Measurements from ENCODE around the gene MIA2. TPM values are rescaled to one million over a fixed set of nuclear protein-coding genes. Genes with fewer than 3 reads are reported as not detected.
"Not testable (repeated sequence)": the region's sequence is repeated elsewhere in the genome, so short reads cannot be mapped to it uniquely, and the experiment has no call there.

Gene MIA2
- total RNA-seq, 1 donor from 2014 or later, result 25.3 TPM

- Histone ChIP-seq H3K27me3 (no peaks in the 10 kb centered on the region), H3K9me3 (no peaks in the 10 kb centered on the region), H3K4me3 (no peak overlapping the region), H3K36me3 (peaks cover 0 to 17% of the 10 kb centered on the region in 2 donors), H3K4me1 (no peaks in the 10 kb centered on the region), H3K27ac (no peak overlapping the region)
- no peak for DNase-seq (ENCODE audit: extremely low spot score in 2 of 2)
- intact Hi-C loops (cut with DNase I), result no loop called here
- TF ChIP-seq CTCF (IDR thresholded peaks at IDR 0.05), result no peak
- no peak for TF ChIP-seq POLR2A (IDR thresholded peaks at IDR 0.05)
- TF ChIP-seq POLR2AphosphoS5 (IDR thresholded peaks at IDR 0.05; ENCODE audit: insufficient read depth in 1 of 2, low read depth in 1 of 2), result no peak
These were observed 109.1 kb downstream of the MIA2 start for GRCh38 chr14:39342768-39343167.

GRCh38 chr14:39343614-39344013 is 109.9 kb downstream of the MIA2 start:
- no peaks in the 10 kb centered on the region for H3K27me3 ChIP-seq
- no peak overlapping the region for H3K4me3 ChIP-seq
- intact Hi-C loops (cut with DNase I), result no loop called here
- no peaks in the 10 kb centered on the region for H3K9me3 ChIP-seq
- H3K27ac ChIP-seq, result no peak overlapping the region
- TF ChIP-seq POLR2AphosphoS5 (IDR thresholded peaks at IDR 0.05; ENCODE audit: insufficient read depth in 1 of 2, low read depth in 1 of 2) (no peak), CTCF (IDR thresholded peaks at IDR 0.05) (no peak), POLR2A (IDR thresholded peaks at IDR 0.05) (no peak)
- H3K36me3 ChIP-seq, result peaks cover 0 to 16% of the 10 kb centered on the region in 2 donors
- no peak for DNase-seq (ENCODE audit: extremely low spot score in 2 of 2)
- no peaks in the 10 kb centered on the region for H3K4me1 ChIP-seq

GRCh38 chr14:39350866-39351265 is 117.2 kb downstream of the MIA2 start:
- H3K36me3 ChIP-seq, result peaks cover 0 to 24% of the 10 kb centered on the region in 2 donors
- TF ChIP-seq POLR2AphosphoS5 (IDR thresholded peaks at IDR 0.05; ENCODE audit: insufficient read depth in 1 of 2, low read depth in 1 of 2) (no peak), CTCF (IDR thresholded peaks at IDR 0.05) (no peak), POLR2A (IDR thresholded peaks at IDR 0.05) (no peak)
- DNase-seq (ENCODE audit: extremely low spot score in 2 of 2), result no peak
- H3K27me3 ChIP-seq, result no peaks in the 10 kb centered on the region
- intact Hi-C loops (cut with DNase I), result no loop called here
- no peak overlapping the region for H3K4me3 ChIP-seq
- no peaks in the 10 kb centered on the region for H3K4me1 ChIP-seq
- H3K9me3 ChIP-seq, result no peaks in the 10 kb centered on the region
- no peak overlapping the region for H3K27ac ChIP-seq

GRCh38 chr14:39351708-39352107 is 118.0 kb downstream of the MIA2 start:
- DNase-seq (ENCODE audit: extremely low spot score in 2 of 2), result no peak
- H3K4me3 ChIP-seq, result no peak overlapping the region
- TF ChIP-seq POLR2AphosphoS5 (IDR thresholded peaks at IDR 0.05; ENCODE audit: insufficient read depth in 1 of 2, low read depth in 1 of 2) (no peak), POLR2A (IDR thresholded peaks at IDR 0.05) (no peak), CTCF (IDR thresholded peaks at IDR 0.05) (no peak)
- H3K36me3 ChIP-seq, result peaks cover 0 to 16% of the 10 kb centered on the region in 2 donors
- no peaks in the 10 kb centered on the region for H3K4me1 ChIP-seq
- no peaks in the 10 kb centered on the region for H3K27me3 ChIP-seq
- intact Hi-C loops (cut with DNase I), result no loop called here
- no peak overlapping the region for H3K27ac ChIP-seq
- no peaks in the 10 kb centered on the region for H3K9me3 ChIP-seq

- H3K9me3 ChIP-seq; H3K27me3 ChIP-seq; DNase-seq (ENCODE audit: extremely low spot score in 2 of 2); H3K4me1 ChIP-seq; H3K4me3 ChIP-seq; H3K36me3 ChIP-seq; H3K27ac ChIP-seq; intact Hi-C loops (cut with DNase I): not testable (repeated sequence)
These were observed 125.4 kb downstream of the MIA2 start for GRCh38 chr14:39359069-39359468.

- no peak overlapping the region for H3K4me3 ChIP-seq
- no peak overlapping the region for H3K27ac ChIP-seq
- H3K27me3 ChIP-seq, result no peaks in the 10 kb centered on the region
- peaks cover 12% of the 10 kb centered on the region for H3K9me3 ChIP-seq
- H3K36me3 ChIP-seq, result peaks cover 0 to 14% of the 10 kb centered on the region in 2 donors
- no peak for TF ChIP-seq CTCF (IDR thresholded peaks at IDR 0.05)
- no peak for TF ChIP-seq POLR2AphosphoS5 (IDR thresholded peaks at IDR 0.05; ENCODE audit: insufficient read depth in 1 of 2, low read depth in 1 of 2)
- no peak for TF ChIP-seq POLR2A (IDR thresholded peaks at IDR 0.05)
- intact Hi-C loops (cut with DNase I), result no loop called here
- no peaks in the 10 kb centered on the region for H3K4me1 ChIP-seq
- DNase-seq (ENCODE audit: extremely low spot score in 2 of 2), result no peak
These were observed 126.6 kb downstream of the MIA2 start for GRCh38 chr14:39360316-39360715.

- Histone ChIP-seq H3K9me3 (peaks cover 12% of the 10 kb centered on the region), H3K36me3 (peaks cover 0 to 14% of the 10 kb centered on the region in 2 donors)
- H3K27ac ChIP-seq; DNase-seq (ENCODE audit: extremely low spot score in 2 of 2); H3K27me3 ChIP-seq; H3K4me3 ChIP-seq; intact Hi-C loops (cut with DNase I); H3K4me1 ChIP-seq: not testable (repeated sequence)
These were observed 127.8 kb downstream of the MIA2 start for GRCh38 chr14:39361556-39361955.

Data from vagina (tissue), 2 donors.